Ectodermal cell (in vitro differentiated cells): ENCODE data around the gene ABCF2.

Experiments
- H3K27ac ChIP-seq: 2 replicates; pipeline ENCODE4 v1.7.0; 2013; ENCODE audit warnings: mild to moderate bottlenecking, low read depth, low read length; ENCODE audit not compliant: insufficient read depth, poor library complexity, severe bottlenecking
- H3K27me3 ChIP-seq: 2 replicates; pipeline ENCODE4 v1.7.0; 2013; ENCODE audit warnings: mild to moderate bottlenecking, low read length; ENCODE audit not compliant: insufficient read depth, control insufficient read depth, poor library complexity, severe bottlenecking
- H3K36me3 ChIP-seq: one replicate; pipeline ENCODE4 v1.7.0; 2013; ENCODE audit warnings: low read length; ENCODE audit not compliant: control insufficient read depth, insufficient read depth
- H3K4me1 ChIP-seq: one replicate; pipeline ENCODE4 v1.7.0; 2013; ENCODE audit warnings: low read length; ENCODE audit not compliant: control insufficient read depth, insufficient read depth
- H3K4me3 ChIP-seq: 2 replicates; pipeline ENCODE4 v1.7.0; 2013; ENCODE audit warnings: low read depth, low read length, control low read depth; ENCODE audit not compliant: insufficient read depth
- H3K9me3 ChIP-seq: 2 replicates; pipeline ENCODE4 v1.7.0; 2013; ENCODE audit warnings: mild to moderate bottlenecking, low read length, moderate library complexity; ENCODE audit not compliant: control insufficient read depth
- WGBS, 2 experiments: methylation state at CpG; one replicate each; pipeline ENCODE4 v1.1.7; 2013; ENCODE audit warnings: missing lambda C conversion rate in 2 of 2; 5-methylcytosine and 5-hydroxymethylcytosine counted together

Gene ABCF2

DNA sequence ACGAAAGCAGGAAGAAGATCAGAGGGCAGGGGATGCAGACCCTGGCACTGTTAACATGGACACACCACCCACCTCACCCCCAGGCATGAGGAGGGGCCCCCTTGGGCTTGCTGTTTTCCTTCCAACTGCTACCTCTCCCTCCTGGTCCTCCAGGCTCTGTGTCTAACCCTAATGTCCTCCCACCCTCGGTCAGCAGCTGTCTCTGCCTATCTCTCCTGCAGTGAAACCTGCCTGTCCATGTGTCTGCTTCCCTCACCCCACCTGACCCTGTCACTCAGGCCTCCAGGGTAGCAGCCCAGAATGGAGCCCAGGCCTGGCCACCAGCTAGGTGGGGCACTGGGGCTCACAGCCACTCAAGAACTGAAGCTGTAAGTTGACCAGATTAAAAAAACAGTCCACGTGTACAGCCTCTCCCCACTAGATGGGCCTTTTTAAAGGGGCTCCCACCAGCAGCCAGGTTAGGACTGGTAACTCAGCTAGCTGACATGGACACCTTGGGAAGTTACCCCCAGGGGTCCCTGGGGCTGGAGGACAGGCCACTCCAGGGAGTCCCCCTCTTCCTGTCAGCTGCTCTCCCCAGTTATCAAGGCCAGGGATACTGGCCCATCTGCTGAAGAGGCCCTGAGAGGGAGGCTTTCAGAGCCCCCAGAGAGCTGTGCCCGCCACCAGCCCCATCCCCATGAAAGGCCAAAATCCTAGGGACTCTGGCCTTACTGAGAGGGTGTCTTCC, 20.0 kb upstream of the ABCF2 start:
- no peaks in the 10 kb centered on the region for H3K36me3 ChIP-seq
- H3K27me3 ChIP-seq, result peaks cover 71% of the 10 kb centered on the region
- H3K4me1 ChIP-seq, result peaks cover 61% of the 10 kb centered on the region
- no peaks in the 10 kb centered on the region for H3K9me3 ChIP-seq
- H3K27ac ChIP-seq, result no peak overlapping the region
- 53 to 57% methylated on average over 4 of the region's 4 CpGs for WGBS, 2 experiments
- H3K4me3 ChIP-seq, result no peak overlapping the region

DNA sequence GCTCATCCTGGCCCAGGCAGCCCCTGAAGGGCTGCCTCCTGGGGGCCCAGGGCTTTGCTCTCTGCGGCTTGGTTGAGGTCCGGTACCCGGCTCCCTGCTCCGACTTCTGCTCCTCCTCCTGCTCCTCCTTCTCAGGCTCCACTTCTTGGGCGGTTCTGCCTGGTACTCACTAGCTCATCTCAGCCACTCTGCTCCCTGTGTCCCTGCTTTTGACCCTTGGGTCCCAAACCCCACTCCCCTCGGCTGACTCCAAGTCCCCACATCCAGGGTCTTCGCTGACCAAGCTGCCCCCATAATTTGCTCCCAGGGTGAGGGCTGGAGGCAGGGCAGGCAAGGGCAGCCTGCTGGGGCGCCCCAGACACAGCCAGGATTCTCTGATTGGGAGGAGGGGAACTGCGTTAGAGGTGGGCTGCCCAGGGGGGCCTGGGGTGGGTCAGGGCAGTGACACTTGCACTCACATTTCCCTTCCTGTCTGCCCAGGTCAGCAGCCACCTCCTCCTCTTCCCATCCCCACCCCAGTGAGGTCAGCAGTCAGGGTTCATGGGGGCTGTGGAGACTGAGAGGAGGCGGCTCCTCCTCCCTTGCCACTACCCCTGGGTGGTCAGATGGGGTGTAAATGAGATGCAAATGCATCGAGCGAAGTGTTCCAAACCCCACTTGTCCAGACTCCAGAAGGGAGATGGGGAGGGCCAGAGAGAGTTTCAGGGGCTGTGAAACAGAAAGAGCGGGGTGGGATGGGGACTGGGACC, 19.3 kb upstream of the ABCF2 start:
- no peaks in the 10 kb centered on the region for H3K9me3 ChIP-seq
- H3K27me3 ChIP-seq, result peaks cover 68% of the 10 kb centered on the region
- H3K4me3 ChIP-seq, result no peak overlapping the region
- WGBS, 2 experiments, result 31 to 34% methylated on average over 13 of the region's 13 CpGs
- no peaks in the 10 kb centered on the region for H3K36me3 ChIP-seq
- H3K4me1 ChIP-seq, result peaks cover 59% of the 10 kb centered on the region
- H3K27ac ChIP-seq, result no peak overlapping the region

- H3K9me3 ChIP-seq, result no peaks in the 10 kb centered on the region
- peaks cover 60% of the 10 kb centered on the region for H3K27me3 ChIP-seq
- peaks cover 54% of the 10 kb centered on the region for H3K4me1 ChIP-seq
- H3K27ac ChIP-seq, result no peak overlapping the region
- peak overlapping the region; percentile 0 for H3K4me3 ChIP-seq
- no peaks in the 10 kb centered on the region for H3K36me3 ChIP-seq
- 2% methylated on average over 60 of the region's 60 CpGs for WGBS, 2 experiments
These were observed 18.5 kb upstream of the ABCF2 start for GRCh38 chr7:151245360-151246101.

GRCh38 chr7:151244841-151245346, 17.9 kb upstream of the ABCF2 start:
- 5 to 7% methylated on average over 15 of the region's 15 CpGs for WGBS, 2 experiments
- peaks cover 48% of the 10 kb centered on the region for H3K4me1 ChIP-seq
- no peaks in the 10 kb centered on the region for H3K36me3 ChIP-seq
- H3K27ac ChIP-seq, result no peak overlapping the region
- H3K9me3 ChIP-seq, result no peaks in the 10 kb centered on the region
- peak overlapping the region; percentile 0 for H3K4me3 ChIP-seq
- H3K27me3 ChIP-seq, result peaks cover 54% of the 10 kb centered on the region

- Histone ChIP-seq H3K9me3 (no peaks in the 10 kb centered on the region), H3K27me3 (peaks cover 48% of the 10 kb centered on the region), H3K27ac (no peak overlapping the region), H3K36me3 (no peaks in the 10 kb centered on the region), H3K4me3 (no peak overlapping the region), H3K4me1 (peaks cover 42% of the 10 kb centered on the region)
- 33 to 39% methylated on average over 7 to 10 of the region's 10 CpGs for WGBS, 2 experiments
These were observed 17.3 kb upstream of the ABCF2 start for GRCh38 chr7:151244196-151244840.

DNA sequence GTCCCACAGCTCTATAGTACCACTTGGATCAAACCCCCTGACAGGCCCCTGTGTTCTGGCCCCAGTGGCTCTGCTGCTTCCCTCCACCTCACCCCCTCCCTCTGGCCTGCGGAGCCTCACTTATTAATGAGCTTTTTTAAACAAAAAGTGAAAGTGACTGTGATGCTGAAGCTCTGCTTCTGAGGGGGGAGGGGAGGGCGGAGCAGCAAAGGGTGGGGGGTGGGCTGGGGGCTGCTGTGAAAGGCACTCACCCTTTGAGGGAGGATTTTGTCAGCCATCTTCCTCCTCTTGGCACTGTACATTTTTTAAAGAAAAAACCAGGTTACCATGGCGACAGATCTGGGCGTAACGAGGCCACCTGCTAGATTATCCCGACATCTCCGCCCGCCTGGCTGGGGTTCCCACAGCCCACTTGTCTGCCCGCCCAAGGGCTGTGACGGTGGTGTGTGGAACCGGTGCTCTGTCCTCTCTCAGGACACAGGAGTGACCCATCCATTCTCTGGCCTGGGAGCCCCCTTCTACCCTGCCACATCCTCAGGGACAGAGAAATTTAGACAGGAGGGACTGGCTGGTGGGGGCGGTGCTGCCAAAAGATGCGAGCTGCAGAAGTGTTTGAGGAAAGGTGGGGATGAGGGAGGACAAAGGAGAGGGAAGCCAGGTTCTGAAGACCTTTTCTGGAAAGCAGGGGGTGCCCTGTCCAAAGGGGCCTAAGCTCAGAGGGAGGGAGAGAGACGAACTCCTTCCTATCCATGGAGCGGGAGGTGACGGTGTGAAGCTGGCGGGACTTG, 16.6 kb upstream of the ABCF2 start:
- peaks cover 42% of the 10 kb centered on the region for H3K27me3 ChIP-seq
- whole genome bisulfite sequencing, 2 experiments, result 41 to 45% methylated on average over 16 to 17 of the region's 17 CpGs
- H3K27ac ChIP-seq, result no peak overlapping the region
- peaks cover 7% of the 10 kb centered on the region for H3K36me3 ChIP-seq
- H3K9me3 ChIP-seq, result no peaks in the 10 kb centered on the region
- peaks cover 39% of the 10 kb centered on the region for H3K4me1 ChIP-seq
- no peak overlapping the region for H3K4me3 ChIP-seq

DNA sequence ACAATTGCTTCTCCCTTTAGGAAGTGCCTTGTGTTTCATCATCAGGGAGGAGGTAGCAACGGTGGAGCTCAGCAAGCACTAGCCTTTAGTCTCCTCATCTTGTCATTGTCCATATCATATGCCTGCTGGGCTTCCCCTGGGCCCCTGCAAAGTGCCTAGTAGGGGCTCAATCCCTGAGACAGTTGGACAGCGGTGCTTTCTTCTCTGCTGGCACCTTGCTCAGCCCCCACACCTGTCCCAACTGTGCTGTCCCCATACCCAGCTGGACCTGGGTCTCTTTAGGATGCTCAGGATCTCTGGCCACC, 16.0 kb upstream of the ABCF2 start:
- Histone ChIP-seq H3K27ac (no peak overlapping the region), H3K9me3 (no peaks in the 10 kb centered on the region), H3K4me1 (peaks cover 36% of the 10 kb centered on the region), H3K4me3 (no peak overlapping the region), H3K27me3 (peaks cover 37% of the 10 kb centered on the region), H3K36me3 (peaks cover 11% of the 10 kb centered on the region)
- WGBS, 2 experiments, result 33 to 38% methylated on average over 2 of the region's 2 CpGs

GRCh38 chr7:151242159-151243044, 15.4 kb upstream of the ABCF2 start:
- H3K4me1 ChIP-seq, result peaks cover 32% of the 10 kb centered on the region
- H3K4me3 ChIP-seq, result no peak overlapping the region
- no peaks in the 10 kb centered on the region for H3K9me3 ChIP-seq
- peaks cover 17% of the 10 kb centered on the region for H3K36me3 ChIP-seq
- H3K27me3 ChIP-seq, result peaks cover 31% of the 10 kb centered on the region
- 81 to 85% methylated on average over 20 of the region's 20 CpGs for WGBS, 2 experiments
- H3K27ac ChIP-seq, result no peak overlapping the region

DNA sequence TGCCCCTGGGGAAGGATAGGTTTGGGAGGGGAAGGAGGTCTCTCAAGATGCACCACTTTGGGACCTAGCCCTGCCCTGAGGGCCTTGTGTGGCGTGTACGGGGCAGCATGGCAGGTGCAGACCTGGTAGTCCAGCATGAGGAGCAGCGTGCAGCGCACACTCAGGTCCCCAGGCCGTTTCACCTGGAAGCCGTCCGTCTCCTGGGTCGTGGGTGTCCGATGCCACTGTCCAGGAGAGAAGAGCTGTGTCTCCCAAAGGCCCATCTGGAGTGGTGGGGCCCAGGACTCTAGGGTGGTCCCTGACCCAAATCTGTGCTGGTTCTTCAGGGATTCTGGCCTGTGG, 14.7 kb upstream of the ABCF2 start:
- 96% methylated on average over 9 of the region's 9 CpGs for WGBS, 2 experiments
- Histone ChIP-seq H3K4me1 (peaks cover 28% of the 10 kb centered on the region), H3K27me3 (peaks cover 24% of the 10 kb centered on the region), H3K36me3 (peaks cover 20% of the 10 kb centered on the region), H3K27ac (no peak overlapping the region), H3K4me3 (no peak overlapping the region), H3K9me3 (no peaks in the 10 kb centered on the region)
